H1 (cell line): ENCODE results near the gene PROX2. TPM values are rescaled to one million over a fixed set of nuclear protein-coding genes. Genes with fewer than 3 reads are reported as not detected.

Experiments
- CTCF ChIA-PET: fragments of 300-600 bp; sonication (Branson Sonifier 250); formaldehyde crosslinking; loops from one replicate; lab custom pipeline; 2021; ENCODE audit not compliant: partially characterized antibody; lab: Charles Lee
- POLR2A ChIA-PET: fragments of 300-600 bp; sonication (Branson Sonifier 250); formaldehyde crosslinking; loops from one replicate; lab custom pipeline; 2021; ENCODE audit warnings: inconsistent platforms; ENCODE audit not compliant: partially characterized antibody; lab: Charles Lee
- DNase-seq, 2 experiments: peaks; one replicate each; pipeline versions ENCODE4 v3.0.0 to v3.0.0-alpha.2; 2010 to 2022; ENCODE audit warnings: low spot score in 2 of 2, low read depth in 1 of 2, mixed read lengths in 1 of 2
- FAIRE-seq: peaks from 2 replicates; lab custom pipeline; 2011; peaks lifted over from hg19 to GRCh38; lab: Jason Lieb, UNC
- H2AFZ ChIP-seq: 2 replicates; pipeline ENCODE4 v1.8.1; 2012; ENCODE audit warnings: low read length, inconsistent platforms
- H2AK5ac ChIP-seq: 2 replicates; pipeline ENCODE4 v1.6.1; 2013; ENCODE audit warnings: low read depth, low read length
- H2BK120ac ChIP-seq: replicated peaks from 2 replicates; pipeline ENCODE3; 2013; ENCODE audit warnings: low read depth, low read length, inconsistent platforms
- H2BK12ac ChIP-seq: 2 replicates; pipeline ENCODE4 v1.6.1; 2013; ENCODE audit warnings: low read depth, low read length
- H2BK15ac ChIP-seq: 2 replicates; pipeline ENCODE4 v1.6.1; 2013; ENCODE audit warnings: low read length
- H2BK20ac ChIP-seq: 2 replicates; pipeline ENCODE4 v1.6.1; 2013; ENCODE audit warnings: low read length
- H2BK5ac ChIP-seq: 2 replicates; pipeline ENCODE4 v1.6.1; 2013; ENCODE audit warnings: low read depth, low read length
- H3K14ac ChIP-seq: 2 replicates; pipeline ENCODE4 v1.6.1; 2013; ENCODE audit warnings: inconsistent platforms; ENCODE audit not compliant: insufficient read length
- H3K18ac ChIP-seq: 2 replicates; pipeline ENCODE4 v1.6.1; 2013; ENCODE audit warnings: low read length; ENCODE audit errors: extremely low read depth
- H3K23ac ChIP-seq: 2 replicates; pipeline ENCODE4 v1.6.1; 2013; ENCODE audit warnings: inconsistent platforms; ENCODE audit not compliant: insufficient read length
- H3K23me2 ChIP-seq: 2 replicates; pipeline ENCODE4 v1.6.1; 2013; ENCODE audit warnings: low read depth, low read length
- H3K27ac ChIP-seq: 2 replicates; pipeline ENCODE4 v1.6.1; 2011; ENCODE audit warnings: low read depth, low read length, inconsistent platforms
- H3K27me3 ChIP-seq, 4 experiments: replicated peaks in 1 of 4; 1 replicate in 1 of 4; 2 replicates in 3 of 4; pipeline versions ENCODE4 v1.6.1 to v1.8.1; 2011 to 2013; ENCODE audit warnings: low read length in 3 of 4, mild to moderate bottlenecking in 3 of 4, inconsistent platforms in 2 of 4, mixed read lengths in 2 of 4, moderate library complexity in 1 of 4; ENCODE audit not compliant: control insufficient read depth in 3 of 4, insufficient read depth in 3 of 4; ENCODE audit errors: extremely low read depth in 1 of 4
- H3K36me3 ChIP-seq, 4 experiments: 2 replicates each; pipeline versions ENCODE4 v1.6.1 to v1.8.1; 2011 to 2013; ENCODE audit warnings: mild to moderate bottlenecking in 4 of 4, low read length in 3 of 4, moderate library complexity in 2 of 4, control low read depth in 1 of 4, inconsistent platforms in 1 of 4; ENCODE audit not compliant: insufficient read depth in 4 of 4, control insufficient read depth in 2 of 4
- H3K4ac ChIP-seq: replicated peaks from 2 replicates; pipeline ENCODE3; 2013; ENCODE audit warnings: low read length, low read depth, mixed read lengths, inconsistent platforms; ENCODE audit not compliant: insufficient read length
- H3K4me1 ChIP-seq, 4 experiments: replicated peaks in 1 of 4; 1 replicate in 1 of 4; 2 replicates in 3 of 4; pipeline versions ENCODE4 v1.6.1 to v1.8.1; 2011 to 2013; ENCODE audit warnings: low read length in 3 of 4, inconsistent platforms in 2 of 4, mixed read lengths in 1 of 4; ENCODE audit not compliant: insufficient read depth in 4 of 4, control insufficient read depth in 3 of 4
- H3K4me2 ChIP-seq, 2 experiments: 2 replicates each; pipeline versions ENCODE4 v1.6.1 to v1.8.1; 2011 to 2013; ENCODE audit warnings: low read depth in 2 of 2, low read length in 2 of 2, control low read depth in 1 of 2, inconsistent platforms in 1 of 2, mild to moderate bottlenecking in 1 of 2; ENCODE audit not compliant: insufficient read depth in 1 of 2
- H3K4me3 ChIP-seq, 4 experiments: fragments of 200-600, 300-600 bp in 1 of 4; sonication (generic), shearing (Covaris generic), sonication (Bioruptor Twin) in 1 of 4; 2 replicates each; pipeline versions ENCODE4 v1.5.1 to v1.8.1; 2011 to 2016; ENCODE audit warnings: low read length in 4 of 4, low read depth in 3 of 4, control low read depth in 2 of 4, inconsistent platforms in 2 of 4, mild to moderate bottlenecking in 2 of 4, mixed read lengths in 1 of 4, moderate library complexity in 1 of 4; ENCODE audit not compliant: insufficient read depth in 2 of 4; ENCODE audit errors: extremely low read depth in 1 of 4
- H3K56ac ChIP-seq: replicated peaks from 2 replicates; pipeline ENCODE3; 2013; ENCODE audit warnings: low read depth, mild to moderate bottlenecking, mixed read lengths, low read length, inconsistent platforms; ENCODE audit not compliant: insufficient read length
- H3K79me1 ChIP-seq: 2 replicates; pipeline ENCODE4 v1.6.1; 2013; ENCODE audit warnings: low read depth, low read length, control low read depth
- H3K79me2 ChIP-seq, 2 experiments: 2 replicates each; pipeline versions ENCODE4 v1.6.1 to v1.8.1; 2012 to 2013; ENCODE audit warnings: low read length in 2 of 2, mild to moderate bottlenecking in 2 of 2, inconsistent platforms in 1 of 2; ENCODE audit not compliant: insufficient read depth in 2 of 2, control insufficient read depth in 1 of 2
- H3K9ac ChIP-seq, 4 experiments: replicated peaks in 1 of 4; 1 replicate in 1 of 4; 2 replicates in 3 of 4; pipeline versions ENCODE4 v1.6.1 to v1.8.1; 2011 to 2013; ENCODE audit warnings: low read depth in 3 of 4, low read length in 3 of 4, control low read depth in 2 of 4, mild to moderate bottlenecking in 2 of 4, moderate library complexity in 2 of 4, inconsistent platforms in 1 of 4; ENCODE audit errors: extremely low read depth in 1 of 4
- H3K9me3 ChIP-seq, 2 experiments: 2 replicates each; pipeline versions ENCODE4 v1.6.1 to v1.8.1; 2012 to 2013; ENCODE audit warnings: mild to moderate bottlenecking in 2 of 2, moderate library complexity in 2 of 2, control low read depth in 1 of 2, inconsistent platforms in 1 of 2, low read depth in 1 of 2, low read length in 1 of 2, mixed read lengths in 1 of 2; ENCODE audit not compliant: insufficient read depth in 2 of 2
- H4K20me1 ChIP-seq, 2 experiments: replicated peaks in 1 of 2; 2 replicates each; pipeline versions ENCODE3 to v1.8.1; 2011 to 2013; ENCODE audit warnings: inconsistent platforms in 2 of 2, low read length in 2 of 2, mild to moderate bottlenecking in 1 of 2; ENCODE audit not compliant: insufficient read depth in 2 of 2, control insufficient read depth in 1 of 2
- H4K5ac ChIP-seq: 2 replicates; pipeline ENCODE4 v1.6.1; 2013; ENCODE audit warnings: low read length, low read depth, mixed read lengths, inconsistent platforms; ENCODE audit not compliant: insufficient read length
- H4K8ac ChIP-seq: 2 replicates; pipeline ENCODE4 v1.8.0; 2013; ENCODE audit warnings: mild to moderate bottlenecking, moderate library complexity, low read length, inconsistent platforms; ENCODE audit not compliant: insufficient read depth; ENCODE audit errors: extremely low read depth
- H4K91ac ChIP-seq: replicated peaks from 2 replicates; pipeline ENCODE3; 2013; ENCODE audit warnings: low read length, mixed read lengths, inconsistent platforms; ENCODE audit not compliant: insufficient read length
- ASH2L ChIP-seq: fragments of 200-600, 300-600 bp; sonication (generic); IDR thresholded peaks from one replicate; pipeline ENCODE4 v1.7.1; 2017; ENCODE audit warnings: low read length
- ATF2 ChIP-seq: IDR thresholded peaks from 2 replicates; pipeline ENCODE4 v1.6.1; 2012; ENCODE audit warnings: low read length, inconsistent platforms
- CTBP2 ChIP-seq: IDR thresholded peaks from 2 replicates; pipeline ENCODE4 v1.7.0; 2011; ENCODE audit warnings: borderline replicate concordance, mild to moderate bottlenecking, moderate library complexity, mixed read lengths, low read length; ENCODE audit not compliant: insufficient read depth, insufficient read length
- JUND ChIP-seq: IDR thresholded peaks from 2 replicates; pipeline ENCODE4 v1.6.1; 2011; ENCODE audit warnings: mild to moderate bottlenecking, improper control_type of control experiment, low read length
- POLR2A ChIP-seq, 2 experiments: IDR thresholded peaks; 1 replicate in 1 of 2; 2 replicates in 1 of 2; pipeline ENCODE4 v1.6.1; 2011; ENCODE audit warnings: low read depth in 2 of 2, low read length in 2 of 2, mild to moderate bottlenecking in 2 of 2; ENCODE audit errors: control extremely low read depth in 1 of 2
- POLR2AphosphoS5 ChIP-seq: IDR thresholded peaks from 2 replicates; pipeline ENCODE4 v1.6.1; 2011; ENCODE audit warnings: low read depth, low read length
- SAP30 ChIP-seq: fragments of 300-600 bp; sonication (generic); IDR thresholded peaks from 2 replicates; pipeline ENCODE4 v1.7.1; 2012; ENCODE audit warnings: low read length, moderate library complexity, mild to moderate bottlenecking, inconsistent platforms; ENCODE audit not compliant: insufficient read depth, insufficient replicate concordance
- SIX5 ChIP-seq: IDR thresholded peaks from 2 replicates; pipeline ENCODE4 v1.6.1; 2011; ENCODE audit warnings: mild to moderate bottlenecking, low read depth, low read length
- WGBS, 2 experiments: shearing (Covaris generic) in 1 of 2; methylation state at CpG; one replicate each; pipeline versions ENCODE4 v1.1.6 to v1.1.7; 2013 to 2015; ENCODE audit warnings: low lambda C conversion rate in 2 of 2, mixed read lengths in 2 of 2, inconsistent platforms in 1 of 2, low coverage in 1 of 2, missing lambda C conversion rate in 1 of 2; ENCODE audit not compliant: insufficient replicate concordance in 2 of 2, insufficient coverage in 1 of 2, insufficient read length in 1 of 2; ENCODE audit errors: extremely low coverage in 1 of 2, missing lambda C conversion rate in 1 of 2; 5-methylcytosine and 5-hydroxymethylcytosine counted together
- polyA plus RNA-seq, 7 experiments: library from polyadenylated mRNA; depleted of rRNA in 3 of 7; stranded (reverse) in 5 of 7; unstranded in 2 of 7; fragments of >200 nt in 5 of 7; fragments of 200-250 nt in 2 of 7; gene quantifications; 1 replicate in 5 of 7; 2 replicates in 1 of 7; 4 replicates in 1 of 7; pipeline versions ENCODE4 v1.2.1 to v1.2.3, GENCODE V29; 2011 to 2013; ENCODE audit warnings: missing spikeins in 2 of 7, mixed read lengths in 2 of 7
- total RNA-seq: library from RNA; stranded (reverse); fragmentation: NEBNext Ultra II Directional; extraction: Animal tissue kit (Norgen Biotek cat#: 25700); gene quantifications from 2 replicates; pipeline ENCODE4 v1.2.1, GENCODE V29; 2021

Gene PROX2
- total and polyA plus RNA-seq, 2 of the 8 experiments (the other 6 are each of a cell fraction or from before 2014, with no cell fraction given) = 0.03 TPM; not detected in 1

GRCh38 chr14:74841230-74842207, 34.4 kb downstream of the PROX2 start:
- Histone ChIP-seq H3K27ac (no peak overlapping the region), H2BK5ac (no peak overlapping the region), H4K8ac (no peak overlapping the region), H4K91ac (no peak overlapping the region), H3K14ac (no peak overlapping the region)
- no peak for FAIRE-seq
- POLR2A ChIA-PET = interaction anchor here (1.3 kb wide), 1 partner anchor 11 kb away, joined by 3 read pairs; no protein-coding TSS in a partner anchor
- no peak for TF ChIP-seq ATF2
- no peak for TF ChIP-seq JUND
- TF ChIP-seq POLR2AphosphoS5 = peak; percentile 21; the same call in 1 of the 2 replicates
- TF ChIP-seq CTBP2 = no peak
- no peak for TF ChIP-seq SIX5
- TF ChIP-seq POLR2A (IDR thresholded peaks at IDR 0.05; ENCODE audit: control extremely low read depth in 1 of 2, low read depth in 2 of 2, low read length in 2 of 2) = no peak
- TF ChIP-seq SAP30 = no peak
- no peak for TF ChIP-seq ASH2L
- TF ChIP-seq, all 59 proteins: peak for 1
- no peak overlapping the region for H3K4ac ChIP-seq
- no peak overlapping the region for H2AFZ ChIP-seq
- no peaks in the 10 kb centered on the region for H3K23me2 ChIP-seq
- CTCF ChIA-PET = interaction anchor here (0.9 to 1.7 kb wide), 5 partner anchors 10 to 233 kb away, joined by 3 to 5 read pairs (median 3); partner anchors contain the start of gene PROX2
- no peak overlapping the region for H3K23ac ChIP-seq
- no peak overlapping the region for H3K18ac ChIP-seq
- no peaks in the 10 kb centered on the region for H3K79me2 ChIP-seq
- H2AK5ac ChIP-seq = no peak overlapping the region
- H4K20me1 ChIP-seq = no peaks in the 10 kb centered on the region
- no peak overlapping the region for H3K4me2 ChIP-seq
- no peaks in the 10 kb centered on the region for H3K79me1 ChIP-seq
- H3K9me3 ChIP-seq = no peaks in the 10 kb centered on the region
- H2BK20ac ChIP-seq = no peak overlapping the region
- H3K56ac ChIP-seq = no peak overlapping the region
- no peaks in the 10 kb centered on the region for H3K4me1 ChIP-seq
- peaks cover 0 to 14% (median 2%) of the 10 kb centered on the region in 4 experiments; a peak in 1 of 8 replicates for H3K36me3 ChIP-seq
- H2BK120ac ChIP-seq = no peak overlapping the region
- H2BK12ac ChIP-seq = no peak overlapping the region
- H2BK15ac ChIP-seq = no peak overlapping the region
- H3K9ac ChIP-seq = no peak overlapping the region
- WGBS, 2 experiments = 87% methylated on average over 4 of the region's 4 CpGs; no CpG with 5 or more reads in 1 of the 2 experiments
- no peak overlapping the region for H3K4me3 ChIP-seq
- H3K27me3 ChIP-seq = no peaks in the 10 kb centered on the region
- no peak overlapping the region for H4K5ac ChIP-seq
- no peak for DNase-seq
